CD14-positive monocyte (primary cell): ENCODE data around the gene SYTL3. TPM values are rescaled to one million over a fixed set of nuclear protein-coding genes. Genes with fewer than 3 reads are reported as not detected.

Experiments
- DNase-seq, 3 donors: peaks; one replicate each; pipeline ENCODE4 v3.0.0-alpha.2; 2011 to 2022
- H2AFZ ChIP-seq: 2 replicates; pipeline ENCODE4 v1.6.0; 2012; ENCODE audit warnings: mild to moderate bottlenecking, low read depth, low read length, inconsistent platforms; ENCODE audit not compliant: insufficient read depth, poor library complexity, severe bottlenecking
- H3K27ac ChIP-seq, 2 donors: 1 replicate in 1 of 2; 2 replicates in 1 of 2; pipeline ENCODE4 v1.5.1; 2012 to 2013; ENCODE audit warnings: low read length in 2 of 2, control low read depth in 1 of 2, inconsistent platforms in 1 of 2, low read depth in 1 of 2, mild to moderate bottlenecking in 1 of 2
- H3K27me3 ChIP-seq, 2 donors: one replicate each; pipeline versions ENCODE4 v1.6.0 to v1.6.1; 2011 to 2013; ENCODE audit warnings: low read length in 2 of 2; ENCODE audit not compliant: control insufficient read depth in 2 of 2, insufficient read depth in 2 of 2
- H3K36me3 ChIP-seq, 2 donors: replicated peaks in 1 of 2; 1 replicate in 1 of 2; 2 replicates in 1 of 2; pipeline versions ENCODE4 v1.5.1 to v1.6.1; 2012 to 2013; ENCODE audit warnings: low read length in 2 of 2, control low read depth in 1 of 2, inconsistent platforms in 1 of 2, mild to moderate bottlenecking in 1 of 2; ENCODE audit not compliant: insufficient read depth in 2 of 2, control insufficient read depth in 1 of 2
- H3K4me1 ChIP-seq, 2 donors: 1 replicate in 1 of 2; 2 replicates in 1 of 2; pipeline versions ENCODE4 v1.5.1 to v1.6.1; 2012 to 2013; ENCODE audit warnings: low read length in 2 of 2, control low read depth in 1 of 2, inconsistent platforms in 1 of 2, mild to moderate bottlenecking in 1 of 2, moderate library complexity in 1 of 2; ENCODE audit not compliant: insufficient read depth in 2 of 2, control insufficient read depth in 1 of 2
- H3K4me2 ChIP-seq: replicated peaks from 2 replicates; pipeline ENCODE3; 2012; ENCODE audit warnings: low read length, moderate library complexity, mild to moderate bottlenecking; ENCODE audit not compliant: poor library complexity, severe bottlenecking; ENCODE audit errors: extremely low read depth
- H3K4me3 ChIP-seq, 3 experiments: fragments of 200-600 bp in 1 of 3; sonication (generic) in 1 of 3; replicated peaks in 1 of 3; 1 replicate in 2 of 3; 2 replicates in 1 of 3; pipeline ENCODE4 v1.5.1; 2011 to 2013; ENCODE audit warnings: low read length in 3 of 3, mild to moderate bottlenecking in 3 of 3, control low read depth in 2 of 3, low read depth in 2 of 3, inconsistent platforms in 1 of 3, moderate library complexity in 1 of 3
- H3K79me2 ChIP-seq: 2 replicates; pipeline ENCODE4 v1.6.0; 2012; ENCODE audit warnings: mild to moderate bottlenecking, control low read depth, inconsistent platforms, low read length, moderate library complexity; ENCODE audit not compliant: insufficient read depth
- H3K9ac ChIP-seq: 2 replicates; pipeline ENCODE4 v1.6.0; 2017; ENCODE audit warnings: low read length, mild to moderate bottlenecking; ENCODE audit not compliant: insufficient read depth, poor library complexity, severe bottlenecking
- H3K9me3 ChIP-seq, 2 donors: replicated peaks in 1 of 2; 1 replicate in 1 of 2; 2 replicates in 1 of 2; pipeline versions ENCODE4 v1.5.1 to v1.6.1; 2012 to 2013; ENCODE audit warnings: low read length in 2 of 2, control low read depth in 1 of 2; ENCODE audit not compliant: control insufficient read depth in 1 of 2, insufficient read depth in 1 of 2
- H4K20me1 ChIP-seq: 2 replicates; pipeline ENCODE4 v1.6.0; 2012; ENCODE audit warnings: mild to moderate bottlenecking, low read length, control low read depth, moderate library complexity; ENCODE audit not compliant: insufficient read depth
- H3K27ac Mint-ChIP-seq, 7 donors: one replicate each; pipeline ENCODE4 v1.8.0; 2020; ENCODE audit warnings: mild to moderate bottlenecking in 7 of 7, mixed read lengths in 7 of 7, moderate library complexity in 6 of 7, inconsistent platforms in 2 of 7
- H3K27me3 Mint-ChIP-seq, 3 donors: one replicate each; pipeline ENCODE4 v1.8.0; 2021 to 2022; ENCODE audit warnings: low read depth in 3 of 3, mild to moderate bottlenecking in 3 of 3, mixed read lengths in 3 of 3, moderate library complexity in 3 of 3, inconsistent platforms in 1 of 3
- H3K36me3 Mint-ChIP-seq, 2 donors: one replicate each; pipeline ENCODE4 v1.8.0; 2020; ENCODE audit warnings: mixed read lengths in 2 of 2, inconsistent platforms in 1 of 2, mild to moderate bottlenecking in 1 of 2
- H3K4me1 Mint-ChIP-seq: one replicate; pipeline ENCODE4 v1.8.0; 2020; ENCODE audit warnings: mild to moderate bottlenecking, mixed read lengths
- H3K4me3 Mint-ChIP-seq, 2 donors: one replicate each; pipeline ENCODE4 v1.8.0; 2020; ENCODE audit warnings: mild to moderate bottlenecking in 2 of 2, mixed read lengths in 2 of 2, moderate library complexity in 1 of 2
- H3K9me3 Mint-ChIP-seq, 7 donors: one replicate each; pipeline ENCODE4 v1.8.0; 2020 to 2022; ENCODE audit warnings: mixed read lengths in 7 of 7, mild to moderate bottlenecking in 6 of 7, moderate library complexity in 6 of 7, inconsistent platforms in 2 of 7
- CTCF ChIP-seq: fragments of 200-600 bp; IDR thresholded peaks from one replicate; pipeline ENCODE4 v1.8.0; 2022; ENCODE audit warnings: antibody characterized with exemption, mild to moderate bottlenecking
- WGBS: methylation state at CpG from one replicate; pipeline ENCODE4 v1.1.5; 2013; ENCODE audit warnings: missing lambda C conversion rate; ENCODE audit not compliant: insufficient coverage; 5-methylcytosine and 5-hydroxymethylcytosine counted together
- intact Hi-C, 2 donors: fragments of 100-400 bp; cut with micrococcal nuclease; formaldehyde crosslinking; loops; one replicate each; pipeline versions ENCODE4 v1.15.0 to v1.15.1; 2023
- polyA plus RNA-seq, 3 donors: library from polyadenylated mRNA; depleted of rRNA in 1 of 3; unstranded in 2 of 3; stranded (reverse) in 1 of 3; fragments of 300-500 nt in 2 of 3; fragments of >200 nt in 1 of 3; fragmentation: Illumina TruSeq in 2 of 3; gene quantifications; 1 replicate in 2 of 3; 2 replicates in 1 of 3; pipeline ENCODE4 v1.2.3, GENCODE V29; 2012 to 2021

The SYTL3 gene
- polyA plus RNA-seq, 3 donors, result 14.6 to 18.7 (median 14.8) TPM

- no peak for DNase-seq
- peak overlapping the region in 1 of 2 donors; percentile 32 for H3K27ac ChIP-seq
- H3K9me3 ChIP-seq, result no peaks in the 10 kb centered on the region
- H3K4me3 ChIP-seq, result no peak overlapping the region
- no peak overlapping the region for H3K9ac ChIP-seq
- H3K79me2 ChIP-seq, result peaks cover 97% of the 10 kb centered on the region
- H2AFZ ChIP-seq, result no peak overlapping the region
- no peak overlapping the region for H3K4me2 ChIP-seq
- peaks cover 96% of the 10 kb centered on the region for H4K20me1 ChIP-seq
- H3K36me3 Mint-ChIP-seq, result peaks cover 70 to 77% of the 10 kb centered on the region in 2 donors
- peaks cover 15 to 51% of the 10 kb centered on the region in 2 donors for H3K36me3 ChIP-seq
- TF ChIP-seq CTCF, result no peak
- no peaks in the 10 kb centered on the region for H3K27me3 Mint-ChIP-seq
- WGBS, result 100% methylated on average over 2 of the region's 8 CpGs
- H3K4me3 Mint-ChIP-seq, result no peak overlapping the region
- intact Hi-C loops, result no loop called here
- H3K27me3 ChIP-seq, result no peaks in the 10 kb centered on the region
- peaks cover 0 to 3% (median 0%) of the 10 kb centered on the region in 7 donors for H3K9me3 Mint-ChIP-seq
- peak overlapping the region in 6 of 7 donors; percentile 1 to 65 (median 52) for H3K27ac Mint-ChIP-seq
- peaks cover 64% of the 10 kb centered on the region for H3K4me1 Mint-ChIP-seq
- H3K4me1 ChIP-seq, result peaks cover 22 to 49% of the 10 kb centered on the region in 2 donors
These were observed 159.3 kb downstream of the SYTL3 start for GRCh38 chr6:158808941-158809678.

- no peaks in the 10 kb centered on the region for H3K9me3 ChIP-seq
- H3K4me2 ChIP-seq, result no peak overlapping the region
- WGBS, result 33% methylated on average over 1 of the region's 9 CpGs
- intact Hi-C loops, result no loop called here
- Mint-ChIP-seq H3K9me3 (peaks cover 0 to 3% (median 0%) of the 10 kb centered on the region in 7 donors), H3K27me3 (no peaks in the 10 kb centered on the region), H3K4me3 (no peak overlapping the region), H3K36me3 (peaks cover 78 to 86% of the 10 kb centered on the region in 2 donors), H3K27ac (peak overlapping the region in 4 of 7 donors; percentile 13 to 52 (median 42)), H3K4me1 (peaks cover 67% of the 10 kb centered on the region)
- H3K79me2 ChIP-seq, result peaks cover 100% of the 10 kb centered on the region
- H3K27me3 ChIP-seq, result no peaks in the 10 kb centered on the region
- H3K4me1 ChIP-seq, result peaks cover 31 to 53% of the 10 kb centered on the region in 2 donors
- no peak overlapping the region for H3K4me3 ChIP-seq
- H3K36me3 ChIP-seq, result peaks cover 15 to 60% of the 10 kb centered on the region in 2 donors
- peaks cover 98% of the 10 kb centered on the region for H4K20me1 ChIP-seq
- no peak overlapping the region for H3K9ac ChIP-seq
- no peak overlapping the region for H2AFZ ChIP-seq
- DNase-seq, result no peak
- no peak overlapping the region for H3K27ac ChIP-seq
- no peak for TF ChIP-seq CTCF
These were observed 160.6 kb downstream of the SYTL3 start for GRCh38 chr6:158810155-158811095.
